Retinal pigment epithelial cell (primary cell): ENCODE data around the gene CIC.
A peak's percentile ranks its signal among the peaks of the same experiment; 100 is the strongest.

Experiments used
- DNase-seq: peaks from one replicate; pipeline ENCODE4 v3.0.0-alpha.2; 2010; ENCODE audit warnings: low read depth
- H3K4me3 ChIP-seq: 2 replicates; pipeline ENCODE4 v1.5.1; 2011; ENCODE audit warnings: mild to moderate bottlenecking, low read length, control low read depth, moderate library complexity
- TF ChIP-seq, protein P1 (sequence below): conservative IDR thresholded peaks from 2 replicates; pipeline ENCODE4 v1.5.1; 2011; ENCODE audit warnings: low read depth, low read length, control low read depth, inconsistent platforms

CIC gene

DNA sequence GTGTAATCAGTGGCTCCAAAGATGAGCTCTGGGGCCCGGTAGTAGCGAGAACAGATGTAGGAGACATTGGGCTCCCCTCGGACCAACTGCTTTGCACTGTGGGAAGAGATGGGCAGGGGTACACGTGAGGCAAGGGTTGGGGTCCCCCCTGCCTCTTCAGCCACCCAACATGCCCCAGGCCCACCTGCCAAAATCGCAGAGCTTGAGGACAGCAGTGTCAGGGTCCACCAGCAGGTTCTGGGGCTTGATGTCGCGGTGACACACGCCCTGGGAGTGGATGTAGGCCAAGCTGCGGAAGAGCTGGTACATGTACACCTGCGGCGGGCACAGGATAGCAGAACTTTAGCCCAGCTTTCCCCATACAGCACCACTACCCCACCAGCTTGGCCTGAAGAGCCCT, 34.7 kb upstream of the CIC start:
- H3K4me3 ChIP-seq: no peak overlapping the region
- TF ChIP-seq, protein P1, sequence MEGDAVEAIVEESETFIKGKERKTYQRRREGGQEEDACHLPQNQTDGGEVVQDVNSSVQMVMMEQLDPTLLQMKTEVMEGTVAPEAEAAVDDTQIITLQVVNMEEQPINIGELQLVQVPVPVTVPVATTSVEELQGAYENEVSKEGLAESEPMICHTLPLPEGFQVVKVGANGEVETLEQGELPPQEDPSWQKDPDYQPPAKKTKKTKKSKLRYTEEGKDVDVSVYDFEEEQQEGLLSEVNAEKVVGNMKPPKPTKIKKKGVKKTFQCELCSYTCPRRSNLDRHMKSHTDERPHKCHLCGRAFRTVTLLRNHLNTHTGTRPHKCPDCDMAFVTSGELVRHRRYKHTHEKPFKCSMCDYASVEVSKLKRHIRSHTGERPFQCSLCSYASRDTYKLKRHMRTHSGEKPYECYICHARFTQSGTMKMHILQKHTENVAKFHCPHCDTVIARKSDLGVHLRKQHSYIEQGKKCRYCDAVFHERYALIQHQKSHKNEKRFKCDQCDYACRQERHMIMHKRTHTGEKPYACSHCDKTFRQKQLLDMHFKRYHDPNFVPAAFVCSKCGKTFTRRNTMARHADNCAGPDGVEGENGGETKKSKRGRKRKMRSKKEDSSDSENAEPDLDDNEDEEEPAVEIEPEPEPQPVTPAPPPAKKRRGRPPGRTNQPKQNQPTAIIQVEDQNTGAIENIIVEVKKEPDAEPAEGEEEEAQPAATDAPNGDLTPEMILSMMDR: no peak
- no peak for DNase-seq

DNA sequence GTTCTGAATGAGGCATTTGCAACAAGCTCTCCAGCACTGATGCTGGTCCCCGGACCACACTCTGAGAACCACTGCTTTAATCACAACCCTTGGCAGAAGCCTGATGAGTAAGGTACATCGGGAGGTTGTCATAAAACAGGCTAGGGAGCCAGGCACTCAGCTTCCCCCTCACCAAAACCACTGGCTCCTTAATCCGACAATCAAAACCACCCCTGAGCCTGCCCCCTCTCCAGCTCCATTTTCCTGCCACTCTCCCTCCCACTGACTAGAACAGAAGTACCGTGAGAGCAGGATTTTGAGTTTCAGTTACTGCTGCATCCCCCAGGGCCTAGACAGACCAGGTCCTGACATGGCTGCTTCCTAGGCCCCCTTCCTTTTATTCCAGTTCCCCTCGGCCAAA, 33.9 kb upstream of the CIC start:
- DNase-seq: no peak
- no peak overlapping the region for H3K4me3 ChIP-seq
- TF ChIP-seq, protein P1: no peak

DNA sequence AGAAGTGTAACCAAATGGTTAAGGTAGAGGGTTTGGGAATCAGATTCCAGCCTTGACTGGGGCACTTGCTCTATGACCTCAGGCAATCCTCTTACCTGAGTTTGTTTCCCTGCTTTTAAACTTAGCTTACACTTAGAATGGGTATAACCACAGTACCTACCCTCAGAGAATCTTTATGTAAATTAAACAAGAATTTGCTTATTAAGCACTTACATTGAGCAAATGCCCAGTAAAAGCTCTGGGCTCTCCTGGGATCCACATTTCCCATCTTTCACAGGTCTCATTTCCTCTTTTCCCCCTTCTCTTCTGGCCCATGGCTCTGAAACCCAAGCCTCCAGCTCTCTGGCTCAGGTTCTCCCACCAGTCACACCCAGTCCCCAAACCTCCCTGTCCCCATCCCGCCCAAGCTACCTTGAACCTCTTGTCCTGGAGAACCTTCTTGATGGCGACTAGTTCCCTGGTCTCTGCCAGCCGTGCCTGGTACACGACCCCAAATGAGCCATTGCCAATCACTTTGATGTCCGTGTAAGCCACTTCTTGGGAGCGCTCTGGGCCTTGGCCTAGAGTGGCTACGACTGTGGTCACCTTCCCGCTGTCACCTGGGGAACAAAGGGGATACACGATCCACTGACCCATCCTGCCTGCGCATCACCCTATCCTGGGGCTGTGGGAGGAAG, 29.4 kb upstream of the CIC start:
- DNase-seq: no peak
- TF ChIP-seq, protein P1: no peak
- no peak overlapping the region for H3K4me3 ChIP-seq

DNA sequence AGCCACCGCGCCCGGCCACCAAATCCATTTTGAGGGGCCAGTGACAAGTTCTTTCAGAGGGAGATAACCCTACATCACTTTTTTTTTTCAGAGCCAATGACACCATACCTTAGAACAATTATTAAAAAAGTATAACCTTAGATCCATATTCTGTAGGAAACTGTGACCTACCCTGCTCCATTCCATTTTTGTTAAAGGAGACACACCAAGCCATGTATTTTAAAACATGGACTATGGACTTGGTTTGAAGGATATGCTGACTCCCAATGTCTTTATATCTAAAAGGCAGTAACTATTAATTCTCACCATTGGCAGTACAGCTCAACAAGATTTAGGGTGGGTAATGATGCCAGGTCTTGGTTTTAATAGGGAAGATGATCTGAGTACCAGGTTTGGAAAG, 27.8 kb upstream of the CIC start:
- no peak for DNase-seq

DNA sequence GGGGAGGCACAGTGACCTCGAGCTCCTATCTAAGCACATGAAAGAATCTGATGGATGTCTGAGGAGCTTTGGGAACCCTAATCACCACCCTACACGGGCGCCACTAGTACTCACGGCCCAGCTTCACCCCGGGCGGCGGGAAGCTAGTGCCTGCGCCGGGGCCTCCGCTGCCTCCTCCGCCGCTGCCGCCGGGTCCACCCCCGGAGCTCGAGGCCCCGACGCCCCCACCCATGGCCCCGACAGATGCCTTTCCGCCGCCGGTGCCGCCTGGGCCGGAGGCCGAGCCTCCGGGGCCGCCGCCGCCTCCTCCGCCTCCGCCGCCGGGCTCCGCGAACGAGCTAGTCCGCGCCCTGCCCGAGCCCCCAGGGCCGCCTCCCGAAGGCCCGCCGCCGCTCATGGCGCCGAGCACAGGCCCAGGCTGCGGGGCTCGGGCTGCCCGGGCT, 27.0 kb upstream of the CIC start:
- TF ChIP-seq, protein P1: no peak
- H3K4me3 ChIP-seq: peak overlapping the region; percentile 85
- DNase-seq: no peak

More for the DNA sequence above, 27.8 kb upstream of the CIC start:
- peak overlapping the region; percentile 85 for H3K4me3 ChIP-seq
- TF ChIP-seq, protein P1: no peak

DNA sequence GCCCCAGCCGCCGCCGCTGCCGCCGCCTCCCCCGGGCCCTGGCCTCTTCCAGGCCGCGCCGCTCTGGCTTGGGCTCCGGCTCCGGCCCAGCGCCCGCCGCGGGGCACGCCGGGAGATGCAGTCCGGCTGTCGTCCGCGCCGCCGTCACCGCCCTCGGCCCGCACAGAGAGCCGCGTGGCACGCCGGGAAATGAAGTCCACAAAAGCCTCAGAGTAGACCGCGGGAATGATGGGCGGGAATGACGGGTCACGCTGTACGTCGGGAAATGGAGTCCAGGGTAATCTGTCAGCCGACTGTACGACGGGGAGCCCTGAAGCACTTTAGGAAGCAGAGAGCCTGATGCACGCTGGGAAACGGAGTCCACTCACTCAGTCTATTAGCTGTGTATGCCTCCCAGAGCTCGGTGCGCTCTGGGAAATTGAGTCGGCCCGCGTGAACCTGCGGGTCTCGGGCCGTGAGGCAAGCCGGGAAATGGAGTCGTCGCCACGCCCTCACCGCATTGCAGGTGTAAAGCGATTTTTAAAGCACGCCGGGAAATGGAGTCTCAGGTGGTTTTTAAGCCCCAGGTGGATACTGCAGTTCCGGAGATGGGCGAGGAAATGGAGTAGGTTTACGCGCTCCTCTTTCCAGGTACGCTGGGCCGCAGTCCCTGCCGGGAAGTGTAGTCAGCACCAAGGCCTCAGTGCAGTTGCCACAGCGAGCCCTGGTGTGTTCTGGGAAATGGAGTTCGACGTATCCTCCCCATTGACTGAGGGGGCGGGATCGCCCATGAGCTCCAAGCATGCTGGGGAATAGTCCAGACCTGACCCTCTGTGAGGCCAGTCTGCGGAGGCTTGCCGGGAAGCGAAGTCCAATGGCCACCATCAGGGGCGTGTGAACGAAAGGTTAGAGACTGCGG, 26.3 kb upstream of the CIC start, which contains the start of gene GSK3A:
GSK3A (minus strand) TSS at position 91 of the 898 bp plus-strand sequence. CDS start 137 bp downstream, outside the sequence.
- TF ChIP-seq, protein P1: no peak
- peak within 1 kb of the TSS; percentile 85 for H3K4me3 ChIP-seq

More for the DNA sequence above, 26.3 kb upstream of the CIC start, which contains the start of gene GSK3A:
- DNase-seq: peak; percentile 99
